ENCODE measurements around the gene IL9.

The IL9 gene

GRCh38 chr5:135891791-135892190, 3.9 kb downstream of the IL9 start:
- DNase-seq (ENCODE audit: low read depth in 2 of 2): no peak

GRCh38 chr5:135891268-135891667, 4.4 kb downstream of the IL9 start:
- DNase-seq (ENCODE audit: low read depth in 2 of 2): no peak

- DNase-seq (ENCODE audit: low read depth in 2 of 2): peak; percentile 36
These were observed 4.8 kb downstream of the IL9 start for GRCh38 chr5:135890867-135891266.

DNA sequence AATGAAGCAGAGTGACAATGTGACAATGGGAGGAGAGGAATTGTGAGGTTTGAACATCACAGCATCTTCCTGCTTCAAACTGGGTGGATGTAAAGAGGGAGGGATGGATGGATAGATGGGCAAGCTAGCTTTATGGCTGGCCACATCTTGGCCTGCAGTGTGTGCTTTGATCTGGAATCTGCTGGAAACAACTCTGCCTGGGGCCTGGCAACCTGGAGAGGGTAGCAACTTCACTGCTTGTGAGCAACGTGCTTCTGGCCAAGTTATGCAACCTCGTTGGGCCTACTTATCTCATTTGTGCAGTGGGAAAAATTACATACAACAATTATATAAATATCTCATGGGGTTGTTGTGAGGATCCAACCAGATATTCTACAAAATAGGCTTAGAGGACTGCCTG, 5.3 kb downstream of the IL9 start:
- no peak for DNase-seq (ENCODE audit: low read depth in 2 of 2)

DNA sequence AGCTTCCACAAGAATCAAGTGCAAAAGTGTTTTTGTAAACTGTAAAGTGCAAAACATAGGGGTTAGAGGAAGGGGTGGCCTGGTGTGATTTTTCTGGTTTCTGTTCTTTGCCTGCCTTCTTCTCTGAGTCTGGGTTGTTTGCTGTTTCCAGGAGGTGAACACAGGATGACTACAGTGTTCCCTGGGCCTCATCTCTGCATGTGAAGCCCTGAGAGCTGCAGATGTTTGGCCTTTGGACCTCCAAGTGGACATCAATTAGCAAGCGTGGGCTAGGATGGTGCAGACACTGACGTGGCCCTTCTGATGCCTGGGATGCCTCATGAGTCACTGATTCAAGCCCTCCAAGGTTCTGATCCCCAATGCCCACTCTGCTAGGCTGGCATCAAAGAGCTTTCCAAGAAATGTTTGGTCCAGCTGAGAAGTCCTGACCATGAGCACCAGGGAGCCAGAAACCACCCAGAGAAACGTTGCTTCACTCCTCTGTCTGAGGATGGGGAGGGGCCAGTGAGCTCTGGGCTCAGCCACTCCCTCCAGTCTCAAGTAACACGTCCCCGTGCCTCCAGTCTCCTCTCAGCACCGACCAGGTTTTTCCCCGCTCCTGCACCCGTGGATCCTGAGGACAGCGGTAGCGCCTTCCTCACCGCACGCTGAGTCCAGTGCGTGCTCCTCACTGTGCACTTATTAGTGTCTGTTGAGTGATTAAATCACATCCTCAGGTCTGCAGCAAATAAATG, 7.6 kb downstream of the IL9 start:
- DNase-seq (ENCODE audit: low read depth in 2 of 2): no peak

DNA sequence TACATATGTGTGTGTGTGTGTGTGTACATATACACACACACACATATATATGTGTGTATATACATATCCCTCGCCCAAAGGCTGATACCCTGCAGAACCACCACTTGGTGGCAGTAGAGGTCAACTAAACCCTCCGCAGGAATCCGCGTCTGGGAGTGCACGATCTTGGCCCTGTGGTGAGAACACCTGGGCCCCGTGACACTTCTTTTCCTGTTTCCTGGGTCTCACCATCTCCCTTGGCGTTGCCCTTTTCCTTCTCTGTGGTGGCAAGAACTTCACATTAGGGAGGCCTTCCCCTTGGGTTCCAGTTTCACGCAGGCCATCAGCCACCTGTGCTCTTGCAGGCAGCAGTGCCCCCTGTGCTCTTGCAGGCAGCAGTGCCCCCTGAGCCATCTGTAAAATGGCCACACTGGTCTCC, 8.2 kb downstream of the IL9 start:
- DNase-seq (ENCODE audit: low read depth in 2 of 2): peak; percentile 44 to 56

DNA sequence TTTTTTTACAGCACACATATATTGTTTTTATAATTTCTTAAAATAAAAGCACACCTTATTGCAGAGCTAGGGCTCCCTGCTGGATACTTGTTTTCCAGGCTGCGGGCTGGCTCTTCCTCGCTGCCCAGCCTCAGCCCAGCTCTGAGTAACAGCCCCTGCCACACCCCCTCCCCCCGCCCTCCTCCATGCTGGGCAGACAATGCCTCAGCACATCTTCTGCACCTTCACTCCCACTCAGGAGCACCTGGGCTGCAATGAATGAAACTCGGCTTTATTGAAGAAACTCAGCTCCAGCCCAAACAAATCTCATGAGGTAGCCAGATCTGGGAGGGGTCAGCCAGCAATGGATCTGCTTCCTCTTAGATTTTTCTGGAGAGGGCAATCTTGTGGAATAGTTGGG, 9.5 kb downstream of the IL9 start:
- no peak for DNase-seq (ENCODE audit: low read depth in 2 of 2)

DNA sequence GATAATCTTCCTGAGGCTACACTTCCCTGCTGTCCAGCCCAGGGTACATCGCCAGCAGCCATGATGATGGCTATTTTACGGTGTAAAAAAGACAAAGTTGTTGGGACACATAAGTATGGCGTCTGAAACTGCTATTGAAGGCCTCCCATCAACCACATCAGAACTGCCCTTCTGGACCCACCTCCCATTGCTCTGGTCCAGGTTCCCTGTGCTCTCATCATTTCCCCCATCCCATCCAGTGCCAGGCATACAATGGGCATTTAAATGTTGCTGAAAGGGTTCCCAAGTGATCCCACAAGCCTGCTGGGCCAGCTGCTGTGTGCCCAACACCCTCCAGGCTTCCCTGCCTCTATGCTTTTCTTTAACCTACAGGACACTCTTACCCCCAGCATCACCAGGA, 10.6 kb downstream of the IL9 start:
- DNase-seq (ENCODE audit: low read depth in 2 of 2): no peak

- no peak for DNase-seq (ENCODE audit: low read depth in 2 of 2)
These were observed 12.2 kb downstream of the IL9 start for GRCh38 chr5:135883441-135883840.

DNA sequence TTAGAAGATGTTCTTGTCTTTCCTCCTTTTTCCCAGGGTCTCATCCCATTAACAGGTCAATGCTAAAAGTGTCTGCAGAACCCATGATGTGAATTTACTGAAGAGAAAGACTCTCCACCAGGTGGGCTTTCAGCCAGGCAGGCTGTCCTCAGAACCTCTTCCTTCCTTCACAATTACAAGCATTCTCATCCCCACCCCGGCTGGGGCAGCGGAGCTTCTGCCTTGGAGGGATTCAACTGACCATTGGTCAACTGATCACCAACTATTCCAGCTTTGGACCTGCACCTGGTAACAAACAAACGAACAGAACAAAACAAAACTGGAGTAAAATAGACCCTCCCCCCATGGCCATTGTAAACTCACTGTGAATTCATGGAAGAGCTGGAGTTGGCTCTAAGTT, 12.6 kb downstream of the IL9 start:
- no peak for DNase-seq (ENCODE audit: low read depth in 2 of 2)

DNA sequence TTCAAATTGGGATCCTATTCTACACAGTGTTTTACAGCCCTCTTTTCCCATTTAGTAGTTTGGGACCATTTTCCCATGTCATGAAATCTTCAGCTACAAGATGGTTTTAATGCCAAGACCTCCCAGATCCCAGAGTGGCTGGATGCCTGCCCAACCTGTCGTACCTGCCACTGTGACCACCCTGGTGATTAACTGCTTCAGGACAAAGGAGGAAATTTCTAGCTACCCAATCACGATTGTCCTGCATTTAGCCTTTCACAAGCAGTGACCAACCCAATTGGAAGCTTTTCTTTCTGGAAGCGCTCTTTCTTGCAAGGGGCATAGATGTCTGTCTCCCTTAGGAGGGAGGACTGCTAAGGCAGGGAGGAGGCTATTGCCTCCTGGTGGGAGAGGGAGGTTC, 13.8 kb downstream of the IL9 start:
- no peak for DNase-seq (ENCODE audit: low read depth in 2 of 2)

DNA sequence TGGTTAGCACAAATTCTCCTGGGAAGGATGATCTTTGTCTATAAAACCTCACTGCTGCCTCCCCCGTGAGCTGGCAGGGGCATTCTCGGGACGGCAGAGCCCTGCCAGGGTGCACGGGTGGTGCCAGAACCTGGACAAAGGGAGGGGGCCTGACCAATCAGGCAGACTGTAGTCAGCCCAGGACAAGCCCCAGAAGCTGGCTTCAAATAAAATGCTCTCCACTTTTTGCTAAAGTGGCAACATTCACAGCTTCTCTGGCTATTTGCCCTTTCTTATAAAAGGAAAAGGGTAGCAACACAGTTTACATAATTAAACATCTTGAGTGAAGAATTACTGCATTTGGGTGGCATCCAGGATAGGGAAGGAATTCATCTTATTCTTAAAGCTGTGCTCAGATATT, 14.4 kb downstream of the IL9 start:
- no peak for DNase-seq (ENCODE audit: low read depth in 2 of 2)

- no peak for DNase-seq (ENCODE audit: low read depth in 2 of 2)
These were observed 14.8 kb downstream of the IL9 start for GRCh38 chr5:135880801-135881200.

- DNase-seq (ENCODE audit: low read depth in 2 of 2): no peak
These were observed 15.4 kb downstream of the IL9 start for GRCh38 chr5:135880278-135880677.

- no peak for DNase-seq (ENCODE audit: low read depth in 2 of 2)
These were observed 16.1 kb downstream of the IL9 start for GRCh38 chr5:135879591-135879990.

- DNase-seq (ENCODE audit: low read depth in 2 of 2): no peak
These were observed 17.5 kb downstream of the IL9 start for GRCh38 chr5:135878156-135878620.

DNA sequence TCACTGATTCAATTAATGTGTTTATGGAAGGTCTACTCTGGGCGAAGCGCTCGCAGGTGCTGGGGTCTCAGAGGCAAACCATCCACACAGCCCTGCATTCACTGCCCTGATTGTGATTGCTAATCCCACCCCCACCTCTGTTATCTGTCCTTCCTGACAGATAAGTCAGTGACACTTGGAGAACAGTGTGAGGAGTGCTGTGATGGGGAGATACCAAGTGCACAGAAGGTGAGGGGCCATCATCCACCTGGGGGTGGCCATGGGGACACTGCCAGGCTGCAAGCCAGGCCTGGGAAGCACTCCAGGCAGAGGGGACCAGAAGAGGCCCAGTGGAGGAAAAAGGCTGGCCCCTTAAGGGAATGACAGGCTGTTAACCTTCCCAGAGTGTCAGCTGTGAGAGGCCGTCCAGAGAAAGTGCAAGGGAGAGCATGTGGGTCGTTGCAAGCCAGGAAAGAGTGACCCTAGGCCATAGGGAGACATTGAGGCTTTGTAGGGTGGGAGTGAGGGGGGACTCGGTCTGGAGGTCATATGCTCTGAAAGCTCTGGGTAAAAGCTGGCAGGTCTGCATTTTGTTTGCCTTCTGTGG, 18.0 kb downstream of the IL9 start:
- no peak for DNase-seq (ENCODE audit: low read depth in 2 of 2)

- DNase-seq (ENCODE audit: low read depth in 2 of 2): no peak
These were observed 19.5 kb downstream of the IL9 start for GRCh38 chr5:135876146-135876545.

- no peak for DNase-seq (ENCODE audit: low read depth in 2 of 2)
These were observed 20.1 kb downstream of the IL9 start for GRCh38 chr5:135875567-135875966.

DNA sequence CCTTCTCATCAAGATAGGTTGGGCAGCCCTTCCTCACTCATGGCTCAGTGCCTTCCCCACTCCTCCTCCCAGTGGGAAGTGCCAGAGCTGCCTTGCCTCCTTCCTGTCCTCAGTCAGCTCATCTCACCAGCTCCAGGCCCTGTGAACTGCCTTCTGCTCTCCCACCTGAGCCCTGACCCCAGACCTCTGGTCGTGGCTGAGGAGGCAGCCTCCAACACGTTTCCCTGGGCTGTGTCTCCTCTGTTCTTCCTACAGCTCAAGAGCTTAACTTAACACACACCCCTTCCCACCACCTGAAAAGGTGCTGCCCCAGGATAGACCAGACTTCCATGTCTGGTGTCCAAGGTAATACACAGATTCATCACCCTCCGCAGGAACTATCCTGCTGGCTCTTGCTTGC, 21.2 kb downstream of the IL9 start:
- DNase-seq (ENCODE audit: low read depth in 2 of 2): no peak

DNA sequence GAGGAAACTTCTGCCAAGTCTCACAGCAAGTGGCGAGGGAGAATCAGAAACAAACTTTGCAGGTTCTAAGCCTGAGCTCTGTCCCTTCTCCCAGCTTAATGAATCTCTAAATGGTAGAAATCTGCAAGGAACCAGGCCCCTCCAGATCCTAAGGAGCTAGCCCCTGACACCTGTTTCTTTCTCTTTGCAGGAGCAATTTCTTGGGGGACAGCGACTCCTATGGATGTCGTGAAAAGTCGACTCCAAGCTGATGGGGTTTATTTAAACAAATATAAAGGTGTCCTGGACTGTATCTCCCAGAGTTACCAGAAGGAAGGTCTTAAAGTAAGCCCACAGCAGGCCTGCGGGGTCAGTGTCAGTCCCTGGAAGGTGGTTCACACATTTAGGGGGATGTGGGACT, 21.8 kb downstream of the IL9 start:
- no peak for DNase-seq (ENCODE audit: low read depth in 2 of 2)

DNA sequence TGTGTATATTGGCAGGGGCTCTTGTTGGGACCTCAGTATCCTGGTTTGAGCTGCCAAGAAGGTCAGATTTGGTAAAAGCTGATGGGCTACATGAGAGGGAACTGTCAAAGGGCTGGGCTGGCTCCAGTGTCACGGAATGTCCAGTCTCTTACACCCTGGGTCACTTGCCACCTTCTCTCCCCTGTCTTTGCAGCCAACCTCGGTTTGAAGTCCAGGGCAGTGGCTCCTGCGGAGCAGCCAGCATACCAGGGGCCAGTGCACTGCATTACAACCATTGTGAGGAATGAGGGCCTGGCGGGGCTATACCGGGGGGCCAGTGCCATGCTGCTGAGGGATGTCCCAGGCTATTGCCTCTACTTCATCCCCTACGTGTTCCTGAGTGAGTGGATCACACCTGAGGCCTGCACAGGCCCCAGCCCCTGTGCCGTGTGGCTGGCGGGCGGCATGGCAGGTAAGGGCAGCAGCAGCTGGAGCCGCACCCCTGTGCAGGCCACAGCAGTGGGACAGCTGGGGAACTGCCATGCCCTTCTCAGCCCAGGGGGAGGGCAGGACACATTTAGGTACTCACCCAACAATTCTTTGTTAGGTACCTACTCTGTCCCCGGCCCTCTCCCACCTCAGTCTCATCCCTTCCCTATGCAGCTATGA, 24.2 kb downstream of the IL9 start:
- DNase-seq (ENCODE audit: low read depth in 2 of 2): no peak

- DNase-seq (ENCODE audit: low read depth in 2 of 2): no peak
These were observed 25.7 kb downstream of the IL9 start for GRCh38 chr5:135869935-135870334.
